ENCODE results near the gene FRMD4A. TPM values are rescaled to one million over a fixed set of nuclear protein-coding genes. Genes with fewer than 3 reads are reported as not detected.

Gene FRMD4A
- total RNA-seq, 2 donors from 2014 or later, result 22.3 to 22.4 TPM

- Histone ChIP-seq H3K9ac (ENCODE audit: extremely low read depth, low read length, poor library complexity, severe bottlenecking) (no peak overlapping the region), H3K4me3 (ENCODE audit: low read length) (no peak overlapping the region), H3K27me3 (ENCODE audit: control insufficient read depth, insufficient read depth, low read length, poor library complexity, severe bottlenecking) (no peaks in the 10 kb centered on the region), H3K9me3 (ENCODE audit: control insufficient read depth, low read length) (no peaks in the 10 kb centered on the region), H3K36me3 (ENCODE audit: control insufficient read depth, insufficient read depth, low read length) (no peaks in the 10 kb centered on the region), H3K27ac (ENCODE audit: low read depth, low read length) (no peak overlapping the region), H3K4me1 (ENCODE audit: control insufficient read depth, insufficient read depth, low read length) (no peaks in the 10 kb centered on the region)
- no peak for DNase-seq
- TF ChIP-seq, protein P1, sequence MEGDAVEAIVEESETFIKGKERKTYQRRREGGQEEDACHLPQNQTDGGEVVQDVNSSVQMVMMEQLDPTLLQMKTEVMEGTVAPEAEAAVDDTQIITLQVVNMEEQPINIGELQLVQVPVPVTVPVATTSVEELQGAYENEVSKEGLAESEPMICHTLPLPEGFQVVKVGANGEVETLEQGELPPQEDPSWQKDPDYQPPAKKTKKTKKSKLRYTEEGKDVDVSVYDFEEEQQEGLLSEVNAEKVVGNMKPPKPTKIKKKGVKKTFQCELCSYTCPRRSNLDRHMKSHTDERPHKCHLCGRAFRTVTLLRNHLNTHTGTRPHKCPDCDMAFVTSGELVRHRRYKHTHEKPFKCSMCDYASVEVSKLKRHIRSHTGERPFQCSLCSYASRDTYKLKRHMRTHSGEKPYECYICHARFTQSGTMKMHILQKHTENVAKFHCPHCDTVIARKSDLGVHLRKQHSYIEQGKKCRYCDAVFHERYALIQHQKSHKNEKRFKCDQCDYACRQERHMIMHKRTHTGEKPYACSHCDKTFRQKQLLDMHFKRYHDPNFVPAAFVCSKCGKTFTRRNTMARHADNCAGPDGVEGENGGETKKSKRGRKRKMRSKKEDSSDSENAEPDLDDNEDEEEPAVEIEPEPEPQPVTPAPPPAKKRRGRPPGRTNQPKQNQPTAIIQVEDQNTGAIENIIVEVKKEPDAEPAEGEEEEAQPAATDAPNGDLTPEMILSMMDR (conservative IDR thresholded peaks at IDR 0.05), result no peak
- Mint-ChIP-seq H3K9me3 (no peaks in the 10 kb centered on the region), H3K4me3 (no peak overlapping the region), H3K27me3 (ENCODE audit: insufficient read depth) (no peaks in the 10 kb centered on the region), H3K27ac (no peak overlapping the region), H3K4me1 (peaks cover 16% of the 10 kb centered on the region), H3K36me3 (ENCODE audit: low read depth) (no peaks in the 10 kb centered on the region)
- 81 to 97% methylated on average over 4 to 5 of the region's 5 CpGs for WGBS, 2 experiments (ENCODE audit: insufficient coverage in 1 of 2, insufficient read length in 1 of 2)
These were observed 237.9 kb downstream of the FRMD4A start for GRCh38 chr10:14092799-14093198.

GRCh38 chr10:14089556-14090292 lies 241.0 kb downstream of the FRMD4A start:
- no peak for DNase-seq
- H3K27me3 Mint-ChIP-seq (ENCODE audit: insufficient read depth), result no peaks in the 10 kb centered on the region
- no peaks in the 10 kb centered on the region for H3K36me3 Mint-ChIP-seq (ENCODE audit: low read depth)
- Histone ChIP-seq H3K27ac (ENCODE audit: low read depth, low read length) (no peak overlapping the region), H3K9me3 (ENCODE audit: control insufficient read depth, low read length) (no peaks in the 10 kb centered on the region), H3K4me3 (ENCODE audit: low read length) (no peak overlapping the region), H3K27me3 (ENCODE audit: control insufficient read depth, insufficient read depth, low read length, poor library complexity, severe bottlenecking) (no peaks in the 10 kb centered on the region), H3K4me1 (ENCODE audit: control insufficient read depth, insufficient read depth, low read length) (no peaks in the 10 kb centered on the region), H3K36me3 (ENCODE audit: control insufficient read depth, insufficient read depth, low read length) (no peaks in the 10 kb centered on the region), H3K9ac (ENCODE audit: extremely low read depth, low read length, poor library complexity, severe bottlenecking) (no peak overlapping the region)
- whole genome bisulfite sequencing, 2 experiments (ENCODE audit: insufficient coverage in 1 of 2, insufficient read length in 1 of 2), result 86 to 88% methylated on average over 16 to 17 of the region's 17 CpGs
- peaks cover 19% of the 10 kb centered on the region for H3K4me1 Mint-ChIP-seq
- peak overlapping the region; percentile 70 for H3K27ac Mint-ChIP-seq
- no peaks in the 10 kb centered on the region for H3K9me3 Mint-ChIP-seq
- TF ChIP-seq, protein P1 (conservative IDR thresholded peaks at IDR 0.05), result no peak
- H3K4me3 Mint-ChIP-seq, result no peak overlapping the region

GRCh38 chr10:14087566-14087965 lies 243.2 kb downstream of the FRMD4A start:
- H3K4me3 Mint-ChIP-seq, result no peak overlapping the region
- H3K4me1 Mint-ChIP-seq, result peaks cover 10% of the 10 kb centered on the region
- H3K4me1 ChIP-seq (ENCODE audit: control insufficient read depth, insufficient read depth, low read length), result no peaks in the 10 kb centered on the region
- no peaks in the 10 kb centered on the region for H3K36me3 ChIP-seq (ENCODE audit: control insufficient read depth, insufficient read depth, low read length)
- no peak overlapping the region for H3K27ac ChIP-seq (ENCODE audit: low read depth, low read length)
- DNase-seq, result no peak
- no peak overlapping the region for H3K27ac Mint-ChIP-seq
- TF ChIP-seq, protein P1 (conservative IDR thresholded peaks at IDR 0.05), result no peak
- H3K9me3 ChIP-seq (ENCODE audit: control insufficient read depth, low read length), result no peaks in the 10 kb centered on the region
- no peaks in the 10 kb centered on the region for H3K27me3 ChIP-seq (ENCODE audit: control insufficient read depth, insufficient read depth, low read length, poor library complexity, severe bottlenecking)
- WGBS, 2 experiments (ENCODE audit: insufficient coverage in 1 of 2, insufficient read length in 1 of 2), result 92% methylated on average over 6 to 7 of the region's 7 CpGs
- no peak overlapping the region for H3K9ac ChIP-seq (ENCODE audit: extremely low read depth, low read length, poor library complexity, severe bottlenecking)
- H3K9me3 Mint-ChIP-seq, result no peaks in the 10 kb centered on the region
- H3K36me3 Mint-ChIP-seq (ENCODE audit: low read depth), result no peaks in the 10 kb centered on the region
- H3K4me3 ChIP-seq (ENCODE audit: low read length), result no peak overlapping the region
- no peaks in the 10 kb centered on the region for H3K27me3 Mint-ChIP-seq (ENCODE audit: insufficient read depth)

Data from endodermal cell (in vitro differentiated cells).